HepG2 (cell line): ENCODE measurements around the gene MOXD1. TPM values are rescaled to one million over a fixed set of nuclear protein-coding genes. Genes with fewer than 3 reads are reported as not detected.

ENCODE experiments used
- ATAC-seq: fragments of 200-7000 bp; cut with Tn5 transposase; 3 replicates; pipeline ENCODE4 v1.9.1; 2020; ENCODE audit warnings: mild to moderate bottlenecking, moderate library complexity
- BruUV-seq: library from RNA; stranded (reverse); fragments of 400-500 nt; replicated peaks from 2 replicates; lab custom pipeline; 2021; lab: Mats Ljungman, UMichigan
- CTCF ChIA-PET: fragments of 300-600 bp; formaldehyde crosslinking; extraction: SDS; loops from one replicate; lab custom pipeline; 2021; ENCODE audit warnings: low total read pairs, inconsistent platforms, low intra/inter-chr PET ratio; lab: Yijun Ruan, JAX
- POLR2A ChIA-PET: fragments of 350-600 bp; sonication (Branson Sonifier 250); formaldehyde crosslinking; loops from one replicate; lab custom pipeline; 2020; ENCODE audit warnings: antibody characterized with exemption, inconsistent platforms; lab: Yijun Ruan, JAX
- DNase-seq: peaks from one replicate; pipeline ENCODE4 v3.0.0-alpha.2; 2015; ENCODE audit warnings: low spot score
- FAIRE-seq: peaks from 3 replicates; lab custom pipeline; 2011; peaks lifted over from hg19 to GRCh38; lab: Jason Lieb, UNC
- H2AFZ ChIP-seq: one replicate; pipeline ENCODE4 v1.6.1; 2011; ENCODE audit warnings: low read length, inconsistent platforms
- H3K27ac ChIP-seq: fragments of 300-600 bp; 3 replicates; pipeline ENCODE4 v1.8.0; 2011; ENCODE audit warnings: mixed run types, mild to moderate bottlenecking, mixed read lengths, low read length, inconsistent platforms; ENCODE audit not compliant: insufficient read depth; ENCODE audit errors: extremely low read length
- H3K27me3 ChIP-seq, 2 experiments: fragments of 200-600 bp in 1 of 2; 2 replicates in 1 of 2; 3 replicates in 1 of 2; pipeline versions ENCODE4 v1.6.0 to v1.8.0; 2011; ENCODE audit warnings: low read length in 2 of 2, mild to moderate bottlenecking in 2 of 2, moderate library complexity in 2 of 2, inconsistent platforms in 1 of 2; ENCODE audit not compliant: insufficient read depth in 2 of 2, control insufficient read depth in 1 of 2
- H3K36me3 ChIP-seq, 2 experiments: fragments of 200-600 bp in 1 of 2; replicated peaks in 1 of 2; 2 replicates in 1 of 2; 3 replicates in 1 of 2; pipeline versions ENCODE4 v1.5.1 to v1.8.0; 2011; ENCODE audit warnings: low read length in 2 of 2, inconsistent platforms in 1 of 2; ENCODE audit not compliant: insufficient read depth in 2 of 2, control insufficient read depth in 1 of 2
- H3K4me1 ChIP-seq: 2 replicates; pipeline ENCODE4 v1.5.1; 2012; ENCODE audit warnings: low read length, inconsistent platforms; ENCODE audit not compliant: insufficient read depth
- H3K4me2 ChIP-seq: 2 replicates; pipeline ENCODE4 v1.6.0; 2011; ENCODE audit warnings: low read depth, low read length, inconsistent platforms
- H3K4me3 ChIP-seq, 3 experiments: fragments of 200-600 bp in 1 of 3; sonication (generic), shearing (Covaris generic) in 1 of 3; replicated peaks in 1 of 3; 2 replicates each; pipeline ENCODE4 v1.5.1; 2011 to 2016; ENCODE audit warnings: low read length in 3 of 3, inconsistent platforms in 2 of 3, low read depth in 2 of 3, mild to moderate bottlenecking in 2 of 3, control low read depth in 1 of 3, mixed read lengths in 1 of 3; ENCODE audit not compliant: insufficient read depth in 1 of 3
- H3K79me2 ChIP-seq: one replicate; pipeline ENCODE4 v1.6.1; 2011; ENCODE audit warnings: low read length, inconsistent platforms; ENCODE audit not compliant: insufficient read depth
- H3K9ac ChIP-seq: 2 replicates; pipeline ENCODE4 v1.6.0; 2011; ENCODE audit warnings: mild to moderate bottlenecking, low read depth, low read length, inconsistent platforms; ENCODE audit not compliant: insufficient read depth
- H3K9me3 ChIP-seq: 2 replicates; pipeline ENCODE4 v1.5.1; 2012; ENCODE audit warnings: mild to moderate bottlenecking, low read length
- H4K20me1 ChIP-seq: 2 replicates; pipeline ENCODE4 v1.6.0; 2011; ENCODE audit warnings: inconsistent platforms, mild to moderate bottlenecking, low read length, moderate library complexity; ENCODE audit not compliant: insufficient read depth
- CSRNP1 ChIP-seq: sonication (generic); formaldehyde crosslinking; IDR thresholded peaks from 2 replicates; pipeline ENCODE4 v1.8.1; 2023; ENCODE audit warnings: mild to moderate bottlenecking, missing genetic modification reagents
- ELK4 ChIP-seq: sonication (generic); formaldehyde crosslinking; IDR thresholded peaks from 2 replicates; pipeline ENCODE4 v1.9.0; 2021; ENCODE audit warnings: missing genetic modification reagents, borderline replicate concordance
- ETV6 ChIP-seq: sonication (generic); formaldehyde crosslinking; conservative IDR thresholded peaks from 2 replicates; pipeline ENCODE4 v1.4.0; 2020; ENCODE audit warnings: missing genetic modification reagents
- FOXK1 ChIP-seq: sonication (generic); formaldehyde crosslinking; IDR thresholded peaks from 2 replicates; pipeline ENCODE4 v1.4.0; 2020; ENCODE audit warnings: low read depth, missing genetic modification reagents, borderline replicate concordance
- GATAD2A ChIP-seq: IDR thresholded peaks from 2 replicates; pipeline ENCODE4 v1.6.1; 2016
- HOMEZ ChIP-seq: IDR thresholded peaks from 2 replicates; pipeline ENCODE4 v1.6.1; 2016; ENCODE audit warnings: low read depth
- KAT2B ChIP-seq: fragments of 150-350 bp; IDR thresholded peaks from 2 replicates; pipeline ENCODE4 v1.6.1; 2014; ENCODE audit warnings: low read depth, low read length, borderline replicate concordance
- RERE ChIP-seq: IDR thresholded peaks from 2 replicates; pipeline ENCODE4 v1.6.1; 2016; ENCODE audit warnings: low read depth, missing genetic modification reagents, missing compliant biosample characterization
- TAF15 ChIP-seq: fragments of 200-400 bp; formaldehyde crosslinking; IDR thresholded peaks from one replicate; pipeline ENCODE4 v1.6.1; 2018; ENCODE audit warnings: mild to moderate bottlenecking, low read depth, low read length; ENCODE audit not compliant: poor library complexity, severe bottlenecking
- TERF1 ChIP-seq: sonication (generic); formaldehyde crosslinking; IDR thresholded peaks from 2 replicates; pipeline ENCODE4 v1.8.0; 2022; ENCODE audit warnings: mild to moderate bottlenecking, missing genetic modification reagents, moderate library complexity
- ZNF597 ChIP-seq: sonication (generic); formaldehyde crosslinking; IDR thresholded peaks from 2 replicates; pipeline ENCODE4 v1.5.0; 2020; ENCODE audit warnings: missing genetic modification reagents
- ZNF782 ChIP-seq: sonication (generic); formaldehyde crosslinking; IDR thresholded peaks from 2 replicates; pipeline ENCODE4 v1.4.0; 2020; ENCODE audit warnings: missing genetic modification reagents, mild to moderate bottlenecking, borderline replicate concordance
- WGBS: methylation state at CpG from one replicate; pipeline ENCODE4 v1.1.6; 2017; ENCODE audit warnings: low lambda C conversion rate; 5-methylcytosine and 5-hydroxymethylcytosine counted together
- in situ Hi-C: cut with HindIII; loops from 2 replicates; pipeline ENCODE4 v1.10.0; 2017; ENCODE audit warnings: low pct_unique_long_range_greater_than_20kb; ENCODE audit not compliant: extremely low pct_ligation_motif_present
- intact Hi-C: fragments of 100-400 bp; cut with micrococcal nuclease; formaldehyde crosslinking; loops from one replicate; pipeline ENCODE4 v1.10.0; 2022; ENCODE audit not compliant: unreplicated experiment
- polyA plus RNA-seq, 8 experiments: library from polyadenylated mRNA; depleted of rRNA in 3 of 8; stranded (reverse) in 7 of 8; unstranded in 1 of 8; fragments of >200 nt; fragmentation: Illumina TruSeq in 4 of 8; extraction: Trizol in 4 of 8; gene quantifications; 2 replicates each; pipeline versions ENCODE4 v1.2.1 to v1.2.3, GENCODE V29; 2011 to 2016; ENCODE audit warnings: low read depth in 4 of 8, missing spikeins in 1 of 8, mixed read lengths in 1 of 8; ENCODE audit not compliant: insufficient read depth in 1 of 8
- total RNA-seq, 5 experiments: library from RNA; depleted of rRNA; stranded (reverse); fragments of >200 nt; fragmentation: Illumina TruSeq; extraction: Trizol; gene quantifications; 2 replicates each; pipeline ENCODE4 v1.2.3, GENCODE V29; 2016; ENCODE audit warnings: low read depth in 1 of 5

The MOXD1 gene
- total and polyA plus RNA-seq, 2 of the 13 experiments (the other 11 are each of a cell fraction or from before 2014, with no cell fraction given) = 0.03 TPM; not detected in 1

- no peaks in the 10 kb centered on the region for H3K79me2 ChIP-seq
- FAIRE-seq (no peak), ATAC-seq (no peak), DNase-seq (no peak)
- H3K4me3 ChIP-seq = no peak overlapping the region
- intact Hi-C loops = no loop called here
- H2AFZ ChIP-seq = no peak overlapping the region
- WGBS = 3% methylated on average over 1 of the region's 1 CpG
- H3K9ac ChIP-seq = no peak overlapping the region
- POLR2A ChIA-PET = no interaction called here
- no peak overlapping the region for H3K4me2 ChIP-seq
- in situ Hi-C loops = no loop called here
- no peak overlapping the region for H3K27ac ChIP-seq
- H3K36me3 ChIP-seq = no peaks in the 10 kb centered on the region
- no peaks in the 10 kb centered on the region for H4K20me1 ChIP-seq
- 0 out of 5 replicates have a peak, but pooled peaks cover 0 to 7% of the 10 kb centered on the region in 2 experiments for H3K27me3 ChIP-seq
- H3K4me1 ChIP-seq = no peaks in the 10 kb centered on the region
- CTCF ChIA-PET = no interaction called here
- H3K9me3 ChIP-seq = no peaks in the 10 kb centered on the region
- no TSS peak for BruUV-seq
- TF ChIP-seq GATAD2A (CRISPR knock-in tag) = no peak
- TF ChIP-seq ETV6 = no peak
- TF ChIP-seq FOXK1 = no peak
- no peak for TF ChIP-seq ELK4 (CRISPR knock-in tag)
- no peak for TF ChIP-seq ZNF782
- no peak for TF ChIP-seq TERF1 (CRISPR knock-in tag)
- no peak for TF ChIP-seq ZNF597 (CRISPR knock-in tag)
- no peak for TF ChIP-seq RERE (CRISPR knock-in tag)
- TF ChIP-seq KAT2B = no peak
- TF ChIP-seq TAF15 = no peak
- TF ChIP-seq CSRNP1 (CRISPR knock-in tag) = no peak
- no peak for TF ChIP-seq HOMEZ (CRISPR knock-in tag)
These were observed 114.2 kb downstream of the MOXD1 start for GRCh38 chr6:132287101-132287500.
